ENCODE data around the gene RPL31. TPM values are rescaled to one million over a fixed set of nuclear protein-coding genes. Genes with fewer than 3 reads are reported as not detected.

RPL31 gene
- total RNA-seq, 2 experiments from 2014 or later, result 1,127 to 1,501 TPM

DNA sequence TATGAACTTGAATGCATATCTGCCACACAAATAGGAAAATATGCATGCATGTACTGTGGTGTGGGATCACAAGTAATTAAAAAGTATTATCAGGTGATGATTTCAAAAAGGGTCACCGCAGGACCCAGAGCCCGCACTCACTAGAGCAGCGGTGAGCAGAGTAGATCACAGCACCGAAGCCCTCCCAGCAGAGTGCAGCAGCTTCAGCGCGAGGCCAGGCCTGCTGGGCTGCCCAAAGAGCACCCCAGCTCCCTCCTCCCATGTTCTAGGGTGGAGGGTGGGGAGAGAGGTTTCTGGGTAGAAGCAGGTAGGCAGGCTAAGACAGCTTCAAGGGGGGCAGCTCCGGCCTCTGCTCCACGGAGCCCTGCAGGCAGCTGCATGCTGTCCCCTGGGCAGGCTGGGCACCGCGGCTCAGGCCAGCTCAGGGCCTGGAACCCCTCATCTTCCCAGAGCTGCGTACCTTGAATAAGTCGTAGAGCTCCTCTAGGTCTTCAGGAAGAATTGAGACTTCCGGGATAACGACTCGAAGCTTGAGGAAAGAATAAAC, 24.9 kb downstream of the RPL31 start:
- Mint-ChIP-seq H3K4me1 (no peaks in the 10 kb centered on the region), H3K36me3 (ENCODE audit: low read depth) (peaks cover 4% of the 10 kb centered on the region), H3K27ac (no peak overlapping the region), H3K9me3 (no peaks in the 10 kb centered on the region), H3K27me3 (no peaks in the 10 kb centered on the region), H3K4me3 (no peak overlapping the region)
- POLR2A ChIA-PET, result no interaction called here
- CTCF ChIA-PET, result no interaction called here
- DNase-seq, result no peak

DNA sequence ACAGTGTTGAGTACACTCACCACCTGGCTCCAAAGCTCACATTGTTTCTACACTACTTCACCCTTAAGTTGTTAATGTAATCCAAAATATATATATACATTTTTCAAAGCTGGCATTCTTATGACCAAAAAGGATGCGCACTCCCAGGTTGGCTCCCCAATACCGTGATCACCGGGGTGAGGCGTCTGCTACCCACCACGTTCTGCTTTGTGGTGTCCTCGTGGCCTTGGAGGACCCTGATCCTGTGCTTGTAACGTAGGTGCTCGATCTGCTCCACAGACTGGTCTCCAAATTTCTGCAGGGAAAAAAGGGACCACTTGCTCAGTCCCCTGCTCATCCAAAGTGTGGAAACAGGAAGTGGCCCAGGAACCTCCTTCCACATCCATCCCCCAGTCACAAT, 25.8 kb downstream of the RPL31 start:
- Mint-ChIP-seq H3K27me3 (no peaks in the 10 kb centered on the region), H3K4me3 (no peak overlapping the region), H3K9me3 (no peaks in the 10 kb centered on the region), H3K36me3 (ENCODE audit: low read depth) (peaks cover 4% of the 10 kb centered on the region), H3K27ac (no peak overlapping the region), H3K4me1 (no peaks in the 10 kb centered on the region)
- POLR2A ChIA-PET, result interaction anchor here (0.6 kb wide), 1 partner anchor 471 kb away, joined by 3 read pairs; no protein-coding TSS in a partner anchor
- CTCF ChIA-PET, result interaction anchor here (0.6 kb wide), 1 partner anchor 468 kb away, joined by 5 read pairs; no protein-coding TSS in a partner anchor
- DNase-seq, result no peak

DNA sequence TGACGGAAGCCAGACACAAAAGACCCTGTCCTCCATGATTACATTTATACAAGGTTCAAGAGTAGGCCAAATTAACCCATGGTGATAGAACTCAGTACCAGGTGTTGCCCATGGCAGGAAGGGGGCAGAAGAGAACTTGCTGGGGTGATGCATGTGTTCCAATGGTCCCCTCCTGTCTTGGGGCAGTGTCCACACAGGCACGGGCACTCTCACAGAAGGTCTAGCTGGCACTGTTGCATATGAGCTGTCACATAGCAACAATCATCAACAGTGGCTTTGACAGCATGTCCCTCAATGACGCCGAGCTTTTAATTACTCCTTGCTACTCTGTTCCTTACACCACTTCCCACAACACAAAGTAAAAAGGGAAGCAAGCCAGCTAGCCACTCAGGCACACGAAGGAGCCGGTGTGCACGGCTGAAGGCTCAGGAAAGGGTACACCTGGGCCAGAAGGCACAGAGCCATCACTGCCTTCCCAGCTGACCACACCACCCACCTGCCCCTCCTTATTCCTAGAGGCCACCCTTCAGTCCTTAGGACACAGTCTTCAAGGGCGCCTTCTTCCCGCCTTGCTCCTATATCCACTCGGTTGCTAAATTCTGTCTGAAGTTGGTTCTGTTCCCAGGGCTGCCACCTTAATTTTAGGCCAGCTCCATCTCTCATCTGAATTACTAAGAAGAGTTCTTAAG, 28.9 kb downstream of the RPL31 start:
- no peaks in the 10 kb centered on the region for H3K36me3 Mint-ChIP-seq (ENCODE audit: low read depth)
- DNase-seq, result no peak
- H3K9me3 Mint-ChIP-seq, result no peaks in the 10 kb centered on the region
- ChIA-PET CTCF (no interaction called here), POLR2A (interaction anchor here (0.6 kb wide), 1 partner anchor 739 kb away, joined by 3 read pairs; no protein-coding TSS in a partner anchor)
- no peaks in the 10 kb centered on the region for H3K27me3 Mint-ChIP-seq
- H3K4me1 Mint-ChIP-seq, result no peaks in the 10 kb centered on the region
- H3K27ac Mint-ChIP-seq, result no peak overlapping the region
- H3K4me3 Mint-ChIP-seq, result no peak overlapping the region

DNA sequence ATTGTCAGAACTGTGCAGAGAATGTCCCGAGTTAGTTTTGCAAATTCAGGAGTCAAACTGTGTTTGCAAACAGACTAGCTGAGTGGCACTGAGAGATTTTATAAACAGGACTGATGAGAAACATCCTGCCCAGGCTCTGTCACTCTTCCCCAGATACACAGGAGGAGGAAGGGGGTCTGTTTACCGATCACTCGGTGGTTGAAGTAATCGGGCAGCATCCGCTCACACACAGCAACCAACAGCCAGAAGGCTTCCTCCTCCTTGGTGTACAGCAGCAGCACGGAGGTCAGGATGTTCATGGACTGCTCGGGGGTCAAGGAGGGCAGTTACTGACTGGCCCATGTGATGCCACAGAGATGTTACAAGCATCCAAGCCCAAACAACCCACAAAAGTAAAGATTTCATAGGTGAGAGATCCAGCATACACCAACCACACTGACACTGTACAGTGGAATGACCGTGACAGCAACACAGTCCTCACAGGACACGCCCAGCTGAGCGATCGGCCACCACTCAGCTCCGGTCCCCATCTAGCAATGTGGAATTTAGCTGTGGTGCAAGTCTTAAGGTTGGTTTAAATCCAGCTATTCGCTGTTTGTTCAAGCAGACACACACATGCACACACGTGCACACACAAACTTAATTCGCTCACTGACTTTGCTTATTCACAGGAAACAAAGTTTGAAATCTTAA, 30.1 kb downstream of the RPL31 start:
- Mint-ChIP-seq H3K36me3 (ENCODE audit: low read depth) (no peaks in the 10 kb centered on the region), H3K27ac (no peak overlapping the region), H3K4me3 (no peak overlapping the region), H3K9me3 (no peaks in the 10 kb centered on the region), H3K27me3 (no peaks in the 10 kb centered on the region), H3K4me1 (no peaks in the 10 kb centered on the region)
- ChIA-PET POLR2A (no interaction called here), CTCF (interaction anchor here (0.8 kb wide), 1 partner anchor 383 kb away, joined by 3 read pairs; no protein-coding TSS in a partner anchor)
- no peak for DNase-seq

DNA sequence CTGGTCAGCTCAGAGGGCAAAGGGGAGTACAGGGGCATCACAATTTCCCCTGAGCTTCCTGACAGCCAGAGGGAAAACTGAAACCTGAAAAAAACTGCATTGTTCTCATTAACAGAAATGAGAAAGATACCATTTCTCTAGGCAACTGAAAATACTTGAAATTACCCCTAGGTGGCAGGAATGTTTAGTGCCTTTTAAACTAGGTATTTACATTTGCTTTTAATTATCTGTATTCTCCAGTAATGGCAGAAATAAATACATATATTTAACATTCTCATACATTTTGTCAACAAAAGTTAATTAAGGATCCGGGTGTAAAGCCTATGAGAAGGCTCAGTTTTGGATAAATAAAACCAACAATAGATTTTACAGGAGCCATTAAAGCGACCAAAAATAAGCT, 34.5 kb downstream of the RPL31 start:
- Mint-ChIP-seq H3K27me3 (no peaks in the 10 kb centered on the region), H3K4me3 (no peak overlapping the region), H3K4me1 (no peaks in the 10 kb centered on the region), H3K36me3 (ENCODE audit: low read depth) (no peaks in the 10 kb centered on the region), H3K9me3 (no peaks in the 10 kb centered on the region), H3K27ac (no peak overlapping the region)
- no peak for DNase-seq
- POLR2A ChIA-PET, result no interaction called here
- CTCF ChIA-PET, result no interaction called here

DNA sequence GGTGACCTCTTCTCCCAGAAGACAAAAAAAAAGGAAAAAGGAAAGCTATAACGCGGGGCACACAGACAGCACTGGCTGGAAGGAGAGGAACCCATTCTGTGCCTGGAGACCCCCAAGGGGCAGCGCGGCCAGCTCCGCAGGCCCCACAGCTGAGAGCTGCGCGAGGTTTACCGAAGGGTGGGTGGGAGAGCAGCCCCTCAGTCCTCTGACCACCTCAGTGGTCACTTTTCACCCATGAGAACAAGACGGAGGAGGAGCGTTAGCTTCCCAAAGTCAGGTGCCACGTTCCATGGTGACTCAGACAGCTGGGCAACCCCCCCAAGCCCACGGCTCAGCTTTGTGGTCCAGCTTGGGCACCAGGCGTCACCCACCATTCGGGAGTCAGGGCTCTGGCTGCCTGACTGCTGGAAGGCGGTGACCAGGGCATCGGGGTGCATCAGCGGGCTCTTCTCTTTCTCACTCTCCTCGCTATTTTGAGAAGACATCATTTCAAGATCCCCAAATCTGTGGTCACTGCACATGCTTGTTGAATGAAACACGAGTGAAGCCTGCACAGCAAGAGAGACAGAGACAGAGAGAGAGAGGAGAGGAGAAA, 35.2 kb downstream of the RPL31 start:
- CTCF ChIA-PET, result no interaction called here

DNA sequence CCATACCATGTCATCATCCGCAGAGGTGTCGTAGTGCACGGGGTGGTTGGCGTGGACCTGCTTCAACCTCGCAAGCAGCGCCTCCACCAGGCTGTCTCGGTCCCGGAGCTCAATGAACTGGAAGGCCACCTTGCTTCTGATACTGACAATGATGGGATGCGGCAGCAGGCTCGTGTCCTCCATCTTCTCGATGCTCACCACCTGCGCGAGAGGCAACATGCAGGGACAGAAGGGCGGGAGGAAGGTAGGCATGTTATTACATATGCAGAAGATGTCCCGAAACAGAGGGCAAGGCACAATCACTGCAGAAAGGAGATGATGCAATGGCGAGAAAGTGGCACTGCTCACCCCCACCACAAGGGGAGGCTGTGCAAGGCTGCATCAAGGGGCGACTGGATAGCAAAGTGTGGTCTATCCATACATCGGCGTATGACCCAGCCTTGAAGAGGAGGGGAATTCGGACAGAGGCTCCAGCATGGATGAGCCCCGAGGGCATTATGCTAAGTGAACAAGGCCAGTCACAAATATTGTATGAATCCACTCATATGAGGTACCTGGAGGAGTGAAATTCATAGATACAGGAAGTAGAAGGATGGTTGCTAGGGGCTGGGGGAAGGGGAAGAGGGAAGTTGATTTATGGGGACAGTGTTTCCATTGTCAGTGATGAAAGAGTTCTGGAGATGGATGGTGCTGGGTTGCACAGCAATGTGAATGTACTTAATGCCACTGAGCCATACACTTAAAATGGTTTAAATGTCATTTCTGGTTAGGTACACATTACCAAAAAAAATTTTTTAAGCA, 36.6 kb downstream of the RPL31 start:
- H3K4me3 Mint-ChIP-seq, result no peak overlapping the region
- H3K36me3 Mint-ChIP-seq (ENCODE audit: low read depth), result no peaks in the 10 kb centered on the region
- DNase-seq, result no peak
- POLR2A ChIA-PET, result no interaction called here
- no peak overlapping the region for H3K27ac Mint-ChIP-seq
- CTCF ChIA-PET, result no interaction called here
- H3K9me3 Mint-ChIP-seq, result no peaks in the 10 kb centered on the region
- H3K4me1 Mint-ChIP-seq, result no peaks in the 10 kb centered on the region
- H3K27me3 Mint-ChIP-seq, result no peaks in the 10 kb centered on the region

More for the DNA sequence above, 35.2 kb downstream of the RPL31 start:
- POLR2A ChIA-PET, result no interaction called here
- Mint-ChIP-seq H3K27me3 (no peaks in the 10 kb centered on the region), H3K4me3 (no peak overlapping the region), H3K9me3 (no peaks in the 10 kb centered on the region), H3K36me3 (ENCODE audit: low read depth) (no peaks in the 10 kb centered on the region), H3K4me1 (no peaks in the 10 kb centered on the region), H3K27ac (no peak overlapping the region)
- DNase-seq, result no peak

DNA sequence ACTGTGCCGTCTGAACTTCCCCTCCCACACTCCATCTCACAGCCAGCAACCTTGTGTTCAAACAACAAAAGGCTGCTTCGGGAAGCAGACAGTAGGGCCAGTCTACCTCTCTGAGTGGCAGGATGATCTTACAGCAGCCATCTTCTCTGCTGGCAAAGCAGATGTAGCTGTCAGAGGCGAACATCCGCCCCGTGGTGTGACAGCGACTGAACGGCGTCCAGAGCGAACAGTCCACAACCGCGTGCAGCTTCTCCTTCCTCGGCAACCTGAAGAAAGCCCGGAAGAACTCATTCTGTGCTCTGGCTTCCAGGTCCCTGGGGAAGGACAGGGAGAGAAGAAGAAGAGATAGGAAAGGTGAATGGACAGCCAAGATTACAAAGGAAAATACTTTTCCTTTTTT, 38.0 kb downstream of the RPL31 start:
- no peaks in the 10 kb centered on the region for H3K9me3 Mint-ChIP-seq
- no peaks in the 10 kb centered on the region for H3K4me1 Mint-ChIP-seq
- DNase-seq, result no peak
- H3K27me3 Mint-ChIP-seq, result no peaks in the 10 kb centered on the region
- no peaks in the 10 kb centered on the region for H3K36me3 Mint-ChIP-seq (ENCODE audit: low read depth)
- ChIA-PET CTCF (no interaction called here), POLR2A (no interaction called here)
- H3K4me3 Mint-ChIP-seq, result no peak overlapping the region
- no peak overlapping the region for H3K27ac Mint-ChIP-seq

DNA sequence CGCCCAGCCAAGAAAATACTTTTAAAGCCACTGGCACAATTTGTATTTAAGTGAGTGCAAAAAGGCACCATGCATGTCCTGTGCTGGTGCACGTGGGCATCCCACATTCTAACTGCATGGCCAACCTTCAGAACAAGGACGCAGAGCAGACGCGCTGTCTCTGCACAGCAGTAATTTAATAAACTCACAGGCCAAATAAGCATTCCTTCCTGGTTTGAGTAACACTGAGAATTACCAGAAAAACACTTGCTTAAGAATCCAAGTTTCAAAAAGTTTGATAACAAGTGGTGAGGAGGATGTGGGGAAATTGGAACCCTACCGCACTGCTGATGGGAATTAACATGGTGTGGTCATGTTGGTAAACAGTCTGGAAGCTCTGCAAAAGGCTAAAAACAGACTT, 38.7 kb downstream of the RPL31 start:
- DNase-seq, result no peak
- H3K36me3 Mint-ChIP-seq (ENCODE audit: low read depth), result no peaks in the 10 kb centered on the region
- ChIA-PET CTCF (no interaction called here), POLR2A (no interaction called here)
- no peaks in the 10 kb centered on the region for H3K27me3 Mint-ChIP-seq
- H3K4me1 Mint-ChIP-seq, result no peaks in the 10 kb centered on the region
- H3K9me3 Mint-ChIP-seq, result no peaks in the 10 kb centered on the region
- no peak overlapping the region for H3K4me3 Mint-ChIP-seq
- no peak overlapping the region for H3K27ac Mint-ChIP-seq

DNA sequence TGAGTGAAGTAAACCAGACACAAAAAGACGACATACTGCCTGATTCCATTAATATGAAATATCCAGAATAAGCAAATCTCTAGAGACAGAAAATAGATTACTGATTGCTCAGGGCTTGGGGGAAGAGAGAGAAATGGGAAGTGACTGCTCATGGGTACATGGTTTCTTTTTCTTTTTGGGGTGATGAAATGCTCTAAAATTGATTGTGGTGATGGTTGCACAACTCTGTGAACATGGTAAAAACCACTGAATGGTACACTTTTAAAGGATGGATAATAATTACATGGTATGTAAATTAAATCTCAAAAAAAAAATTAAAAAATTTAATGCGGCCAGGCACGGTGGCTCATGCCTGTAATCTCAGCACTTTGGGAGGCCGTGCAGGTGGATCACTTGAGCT, 39.3 kb downstream of the RPL31 start:
- ChIA-PET POLR2A (no interaction called here), CTCF (no interaction called here)
- Mint-ChIP-seq H3K9me3 (no peaks in the 10 kb centered on the region), H3K36me3 (ENCODE audit: low read depth) (no peaks in the 10 kb centered on the region), H3K27me3 (no peaks in the 10 kb centered on the region), H3K4me1 (no peaks in the 10 kb centered on the region), H3K4me3 (no peak overlapping the region), H3K27ac (no peak overlapping the region)
- no peak for DNase-seq

DNA sequence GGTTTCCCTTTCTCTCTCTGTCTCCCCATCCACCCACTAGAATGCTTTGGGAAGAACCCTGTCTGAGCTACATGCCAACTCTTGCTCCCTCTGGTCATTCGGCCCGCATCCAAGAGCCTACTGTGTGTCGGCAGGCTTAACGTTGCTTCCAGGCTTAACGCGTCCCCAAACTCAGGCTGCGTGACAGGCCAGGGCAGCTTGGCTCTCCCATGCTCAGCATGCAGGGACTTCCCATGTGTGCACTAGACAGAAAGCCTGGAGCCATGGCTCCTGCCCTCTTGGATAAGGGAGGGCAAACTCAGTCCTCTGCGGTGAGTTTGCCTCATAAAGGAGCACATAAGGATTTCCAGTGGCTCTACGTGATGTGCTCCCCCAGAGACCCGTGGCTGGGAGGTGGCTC, 43.2 kb downstream of the RPL31 start:
- H3K4me1 Mint-ChIP-seq, result no peaks in the 10 kb centered on the region
- H3K4me3 Mint-ChIP-seq, result no peak overlapping the region
- ChIA-PET CTCF (no interaction called here), POLR2A (interaction anchor here (0.5 kb wide), 1 partner anchor 87 kb away, joined by 5 read pairs; no protein-coding TSS in a partner anchor)
- no peaks in the 10 kb centered on the region for H3K36me3 Mint-ChIP-seq (ENCODE audit: low read depth)
- H3K27ac Mint-ChIP-seq, result no peak overlapping the region
- no peaks in the 10 kb centered on the region for H3K27me3 Mint-ChIP-seq
- DNase-seq, result no peak
- H3K9me3 Mint-ChIP-seq, result no peaks in the 10 kb centered on the region

DNA sequence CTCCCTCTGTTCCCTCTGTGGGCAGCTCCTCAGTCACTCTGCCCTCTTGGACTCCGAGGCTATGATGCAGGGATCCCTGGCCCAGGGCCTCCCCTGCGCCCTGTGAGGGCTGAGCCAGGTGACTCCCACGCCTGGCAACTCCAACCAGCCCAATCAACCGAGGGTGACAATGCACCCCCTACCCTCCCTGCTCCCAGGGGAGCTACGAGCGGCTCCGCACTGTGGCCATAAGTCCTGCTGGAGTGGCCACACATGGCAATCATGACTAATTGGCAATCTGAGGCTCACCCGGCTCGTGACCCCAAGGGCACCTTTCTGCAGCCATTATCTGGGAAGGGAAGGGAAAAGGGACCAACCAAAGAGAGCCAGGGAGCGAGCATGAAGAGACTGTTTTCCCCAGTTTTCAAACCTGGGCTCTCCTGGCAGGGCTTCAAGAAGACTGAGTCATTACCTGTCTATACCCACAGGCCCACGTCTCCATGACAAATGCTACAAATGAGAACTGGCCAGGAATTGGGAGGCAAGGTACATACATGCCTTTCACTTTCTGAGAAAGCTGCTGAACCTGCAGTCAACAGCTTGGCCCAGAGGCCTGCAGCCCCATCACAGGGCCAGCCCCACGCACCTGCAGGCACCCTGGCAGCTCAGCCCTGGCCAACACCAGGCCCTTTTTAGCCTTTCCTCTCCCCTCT, 45.1 kb downstream of the RPL31 start:
- Mint-ChIP-seq H3K4me3 (no peak overlapping the region), H3K9me3 (no peaks in the 10 kb centered on the region), H3K4me1 (no peaks in the 10 kb centered on the region), H3K27me3 (no peaks in the 10 kb centered on the region), H3K27ac (no peak overlapping the region), H3K36me3 (ENCODE audit: low read depth) (no peaks in the 10 kb centered on the region)
- DNase-seq, result no peak
- ChIA-PET CTCF (interaction anchor here (0.8 kb wide), 1 partner anchor 101 kb away, joined by 3 read pairs; no protein-coding TSS in a partner anchor), POLR2A (no interaction called here)

Measured in activated CD4-positive, alpha-beta T cell treated with anti-CD3 and anti-CD28 coated beads, Interleukin-2, amount 10 ng/mL, durations not matched to agents 7 days and 5 days (primary cell).